H9 (cell line): ENCODE data around the gene UST. TPM values are rescaled to one million over a fixed set of nuclear protein-coding genes. Genes with fewer than 3 reads are reported as not detected.

Experiments
- DNase-seq: peaks from one replicate; pipeline ENCODE4 v3.0.0-alpha.2; 2017
- H2AFZ ChIP-seq: one replicate; pipeline ENCODE4 v1.6.1; 2013; ENCODE audit warnings: mild to moderate bottlenecking, low read length, control low read depth, moderate library complexity
- H2AK5ac ChIP-seq: 2 replicates; pipeline ENCODE4 v1.6.1; 2013; ENCODE audit warnings: low read length, control low read depth, mixed read lengths; ENCODE audit not compliant: insufficient read length
- H2BK120ac ChIP-seq: one replicate; pipeline ENCODE4 v1.6.1; 2013; ENCODE audit warnings: low read depth, mild to moderate bottlenecking, low read length, control low read depth, inconsistent platforms; ENCODE audit not compliant: poor library complexity, severe bottlenecking
- H2BK12ac ChIP-seq: 2 replicates; pipeline ENCODE4 v1.6.1; 2013; ENCODE audit warnings: low read length, control low read depth, mixed read lengths, low read depth; ENCODE audit not compliant: insufficient read length
- H2BK15ac ChIP-seq: 2 replicates; pipeline ENCODE4 v1.6.1; 2013; ENCODE audit warnings: low read depth, low read length, control low read depth
- H2BK20ac ChIP-seq: one replicate; pipeline ENCODE4 v1.6.1; 2013; ENCODE audit warnings: low read depth, mild to moderate bottlenecking, low read length, control low read depth, inconsistent platforms; ENCODE audit not compliant: poor library complexity, severe bottlenecking
- H2BK5ac ChIP-seq: 2 replicates; pipeline ENCODE4 v1.6.1; 2013; ENCODE audit warnings: low read length, control low read depth, mixed read lengths; ENCODE audit not compliant: insufficient read length
- H3K14ac ChIP-seq: 2 replicates; pipeline ENCODE4 v1.6.1; 2013; ENCODE audit warnings: low read length, control low read depth; ENCODE audit not compliant: insufficient read depth
- H3K18ac ChIP-seq: 2 replicates; pipeline ENCODE4 v1.6.1; 2013; ENCODE audit warnings: low read depth, mild to moderate bottlenecking, mixed read lengths, low read length, control low read depth; ENCODE audit not compliant: insufficient read length
- H3K23ac ChIP-seq: 2 replicates; pipeline ENCODE4 v1.6.1; 2013; ENCODE audit warnings: low read length, control low read depth, mixed read lengths, low read depth; ENCODE audit not compliant: insufficient read length
- H3K23me2 ChIP-seq: 2 replicates; pipeline ENCODE4 v1.6.1; 2013; ENCODE audit warnings: low read depth, mild to moderate bottlenecking, mixed read lengths, low read length, control low read depth; ENCODE audit not compliant: insufficient read length, poor library complexity, severe bottlenecking
- H3K27ac ChIP-seq: 2 replicates; pipeline ENCODE4 v1.5.1; 2013; ENCODE audit warnings: low read length, control low read depth, mixed read lengths, low read depth; ENCODE audit not compliant: insufficient read length
- H3K27me3 ChIP-seq: 2 replicates; pipeline ENCODE4 v1.6.1; 2013; ENCODE audit warnings: low read length, control low read depth, inconsistent platforms; ENCODE audit not compliant: insufficient read depth
- H3K4ac ChIP-seq: 2 replicates; pipeline ENCODE4 v1.6.1; 2013; ENCODE audit warnings: low read depth, mild to moderate bottlenecking, control low read depth, inconsistent platforms, low read length, moderate library complexity
- H3K4me1 ChIP-seq: 2 replicates; pipeline ENCODE4 v1.6.1; 2013; ENCODE audit warnings: low read length, control low read depth, inconsistent platforms; ENCODE audit not compliant: insufficient read depth
- H3K4me2 ChIP-seq: 2 replicates; pipeline ENCODE4 v1.6.1; 2013; ENCODE audit warnings: low read length, control low read depth, mixed read lengths; ENCODE audit not compliant: insufficient read length, insufficient read depth
- H3K56ac ChIP-seq: 2 replicates; pipeline ENCODE4 v1.6.1; 2013; ENCODE audit warnings: low read depth, mild to moderate bottlenecking, mixed read lengths, low read length, control low read depth; ENCODE audit not compliant: insufficient read length
- H3K79me1 ChIP-seq: 2 replicates; pipeline ENCODE4 v1.6.1; 2013; ENCODE audit warnings: low read depth, mild to moderate bottlenecking, moderate library complexity, low read length, control low read depth, inconsistent platforms; ENCODE audit not compliant: insufficient read depth, poor library complexity, severe bottlenecking
- H3K79me2 ChIP-seq: 2 replicates; pipeline ENCODE4 v1.6.1; 2013; ENCODE audit warnings: low read length, control low read depth, inconsistent platforms; ENCODE audit not compliant: insufficient read depth
- H3K9ac ChIP-seq: 2 replicates; pipeline ENCODE4 v1.6.1; 2013; ENCODE audit warnings: low read length, control low read depth, mixed read lengths; ENCODE audit not compliant: insufficient read length; ENCODE audit errors: extremely low read depth
- H3K9me3 ChIP-seq: one replicate; pipeline ENCODE4 v1.6.1; 2013; ENCODE audit warnings: low read depth, low read length, inconsistent platforms; ENCODE audit not compliant: control insufficient read depth
- H3T11ph ChIP-seq: one replicate; pipeline ENCODE4 v1.6.1; 2013; ENCODE audit warnings: mild to moderate bottlenecking, low read length, control low read depth, inconsistent platforms
- H4K20me1 ChIP-seq: one replicate; pipeline ENCODE4 v1.6.1; 2013; ENCODE audit not compliant: control insufficient read depth, insufficient read length, insufficient read depth
- H4K5ac ChIP-seq: 2 replicates; pipeline ENCODE4 v1.6.1; 2013; ENCODE audit warnings: low read depth, mild to moderate bottlenecking, mixed read lengths, low read length, control low read depth; ENCODE audit not compliant: insufficient read length
- H4K8ac ChIP-seq: replicated peaks from 2 replicates; pipeline ENCODE4 v1.6.1; 2013; ENCODE audit warnings: low read length, control low read depth, mixed read lengths, low read depth; ENCODE audit not compliant: insufficient read length
- H4K91ac ChIP-seq: 2 replicates; pipeline ENCODE4 v1.6.1; 2013; ENCODE audit warnings: low read depth, mild to moderate bottlenecking, moderate library complexity, mixed read lengths, low read length, control low read depth; ENCODE audit not compliant: insufficient read length
- H3K27ac Mint-ChIP-seq, 3 experiments: 2 replicates in 2 of 3; 3 replicates in 1 of 3; pipeline ENCODE4 v1.8.0; 2020 to 2021; ENCODE audit warnings: mixed read lengths in 3 of 3, mild to moderate bottlenecking in 1 of 3, moderate library complexity in 1 of 3
- H3K27me3 Mint-ChIP-seq: 2 replicates; pipeline ENCODE4 v1.8.0; 2021; ENCODE audit warnings: low read depth, mild to moderate bottlenecking, moderate library complexity, mixed read lengths
- H3K36me3 Mint-ChIP-seq, 3 experiments: 2 replicates in 2 of 3; 3 replicates in 1 of 3; pipeline ENCODE4 v1.8.0; 2020 to 2021; ENCODE audit warnings: low read depth in 3 of 3, mixed read lengths in 3 of 3; ENCODE audit not compliant: insufficient read depth in 1 of 3
- H3K4me1 Mint-ChIP-seq, 2 experiments: 2 replicates each; pipeline ENCODE4 v1.8.0; 2020; ENCODE audit warnings: mixed read lengths in 2 of 2
- H3K4me3 Mint-ChIP-seq, 2 experiments: 2 replicates in 1 of 2; 3 replicates in 1 of 2; pipeline ENCODE4 v1.8.0; 2020 to 2021; ENCODE audit warnings: mild to moderate bottlenecking in 2 of 2, mixed read lengths in 2 of 2, moderate library complexity in 1 of 2
- H3K9me3 Mint-ChIP-seq, 2 experiments: 2 replicates in 1 of 2; 3 replicates in 1 of 2; pipeline ENCODE4 v1.8.0; 2020; ENCODE audit warnings: mild to moderate bottlenecking in 2 of 2, mixed read lengths in 2 of 2, moderate library complexity in 1 of 2
- CTCF ChIP-seq: fragments of 200-600 bp; sonication (generic); conservative IDR thresholded peaks from 3 replicates; pipeline ENCODE4 v1.8.0; 2021; ENCODE audit warnings: antibody characterized with exemption, mild to moderate bottlenecking
- WGBS: extraction: QIAGEN DNeasy Blood & Tissue Kit; methylation state at CpG from one replicate; pipeline ENCODE4 v1.1.7; 2013; ENCODE audit warnings: missing lambda C conversion rate, low lambda C conversion rate, mixed read lengths; ENCODE audit not compliant: insufficient read length; ENCODE audit errors: extremely low coverage; 5-methylcytosine and 5-hydroxymethylcytosine counted together
- total RNA-seq: library from RNA; stranded (reverse); gene quantifications from 2 replicates; pipeline ENCODE4 v1.2.1, GENCODE V29; 2021

The UST gene
- total RNA-seq, 1 experiment from 2014 or later: 14.4 TPM

GRCh38 chr6:148737806-148738205 is 9.0 kb upstream of the UST start:
- no peak overlapping the region; a peak in 1 of 7 replicates for H3K27ac Mint-ChIP-seq
- WGBS: no CpG with 5 or more reads among the region's 4 CpGs
- H3K27me3 ChIP-seq: no peaks in the 10 kb centered on the region

More at GRCh38 chr6:148737806-148738205, 9.0 kb upstream of the UST start:
- Histone ChIP-seq H2BK15ac (no peak overlapping the region), H3K9ac (no peak overlapping the region), H3K4me1 (no peaks in the 10 kb centered on the region), H2BK12ac (no peak overlapping the region), H3K27ac (no peak overlapping the region), H3K18ac (no peak overlapping the region), H4K91ac (no peak overlapping the region), H3K79me2 (no peaks in the 10 kb centered on the region), H3K14ac (no peak overlapping the region), H2BK5ac (no peak overlapping the region), H4K20me1 (no peaks in the 10 kb centered on the region), H3K23me2 (no peaks in the 10 kb centered on the region), H2AFZ (no peak overlapping the region), H2BK20ac (no peak overlapping the region), H3K9me3 (no peaks in the 10 kb centered on the region), H4K5ac (no peak overlapping the region), H3K4ac (no peak overlapping the region), H3K4me2 (no peak overlapping the region), H3K79me1 (no peaks in the 10 kb centered on the region), H2AK5ac (no peak overlapping the region), H3T11ph (no peak overlapping the region), H4K8ac (no peak overlapping the region), H3K56ac (no peak overlapping the region), H2BK120ac (no peak overlapping the region), H3K23ac (no peak overlapping the region)
- Mint-ChIP-seq H3K4me3 (no peak overlapping the region), H3K9me3 (peaks cover 6 to 12% of the 10 kb centered on the region in 2 experiments), H3K27me3 (no peaks in the 10 kb centered on the region; the same call in 1 of the 2 replicates), H3K4me1 (peaks cover 2 to 4% of the 10 kb centered on the region in 2 experiments; a peak in 3 of 4 replicates), H3K36me3 (peaks cover 6 to 10% (median 7%) of the 10 kb centered on the region in 3 experiments; a peak in 5 of 7 replicates)
- DNase-seq: no peak
- TF ChIP-seq CTCF: no peak
